A549 (cell line): Measurements from ENCODE around the gene PKD2. TPM values are rescaled to one million over a fixed set of nuclear protein-coding genes. Genes with fewer than 3 reads are reported as not detected.

Experiments used
- ATAC-seq, 2 experiments: fragments of 200-7000 bp in 1 of 2; fragments of >200 bp in 1 of 2; cut with Nextera tagmentation in 1 of 2; cut with Tn5 transposase in 1 of 2; 3 replicates each; pipeline versions ENCODE4 v1.8.0 to v1.9.1; 2018 to 2020; ENCODE audit warnings: mild to moderate bottlenecking in 1 of 2, moderate library complexity in 1 of 2
- CTCF ChIA-PET: fragments of 300-600 bp; sonication (Branson Sonifier 250); formaldehyde crosslinking; extraction: SDS; loops from one replicate; lab custom pipeline; 2021; ENCODE audit warnings: antibody characterized with exemption, inconsistent platforms; lab: Yijun Ruan, JAX
- POLR2A ChIA-PET: fragments of 350-600 bp; formaldehyde crosslinking; extraction: SDS; loops from one replicate; lab custom pipeline; 2021; ENCODE audit warnings: antibody characterized with exemption, inconsistent platforms; lab: Yijun Ruan, JAX
- DNase-seq, 2 experiments: peaks; one replicate each; pipeline versions ENCODE4 v3.0.0 to v3.0.0-alpha.2; 2011 to 2016; ENCODE audit warnings: low read depth in 1 of 2, low spot score in 1 of 2
- FAIRE-seq: peaks from 2 replicates; lab custom pipeline; 2011; peaks lifted over from hg19 to GRCh38; lab: Jason Lieb, UNC
- H3K27ac ChIP-seq, 2 experiments: fragments of >200 bp; sonication (Bioruptor Twin); formaldehyde crosslinking; 3 replicates each; pipeline ENCODE4 v1.5.1; 2016 to 2017
- H3K4me1 ChIP-seq: fragments of >200 bp; sonication (Bioruptor Twin); formaldehyde crosslinking; 3 replicates; pipeline ENCODE4 v1.6.1; 2016
- H3K4me2 ChIP-seq: fragments of >200 bp; sonication (Bioruptor Twin); formaldehyde crosslinking; 3 replicates; pipeline ENCODE4 v1.6.1; 2016
- H3K4me3 ChIP-seq: fragments of >200 bp; sonication (Bioruptor Twin); formaldehyde crosslinking; 3 replicates; pipeline ENCODE4 v1.5.1; 2016
- H3K9me3 ChIP-seq: fragments of >200 bp; sonication (Bioruptor Twin); formaldehyde crosslinking; 3 replicates; pipeline ENCODE4 v1.6.1; 2016
- ATOH8 ChIP-seq: fragments of 250-450 bp; sonication (Bioruptor Pico); IDR thresholded peaks from 2 replicates; pipeline ENCODE4 v1.5.0; 2020; ENCODE audit warnings: low read depth, mild to moderate bottlenecking, moderate library complexity
- BCL3 ChIP-seq: fragments of >200 bp; sonication (Bioruptor Twin); formaldehyde crosslinking; IDR thresholded peaks from 3 replicates; pipeline ENCODE4 v1.6.1; 2016
- CEBPB ChIP-seq, 2 experiments: fragments of >200 bp in 1 of 2; sonication (Bioruptor Twin) in 1 of 2; formaldehyde crosslinking in 1 of 2; IDR thresholded peaks; 2 replicates each; pipeline ENCODE4 v1.6.1; 2012 to 2016
- CHD2 ChIP-seq: fragments of 150-350 bp; IDR thresholded peaks from 2 replicates; pipeline ENCODE4 v1.6.1; 2014; ENCODE audit warnings: low read length; ENCODE audit not compliant: partially characterized antibody
- EHF ChIP-seq: fragments of 250-450 bp; sonication (Bioruptor Pico); IDR thresholded peaks from 2 replicates; pipeline ENCODE4 v1.5.0; 2020; ENCODE audit warnings: mild to moderate bottlenecking
- ELK1 ChIP-seq: fragments of 150-350 bp; IDR thresholded peaks from 2 replicates; pipeline ENCODE4 v1.6.1; 2014; ENCODE audit warnings: low read depth, mild to moderate bottlenecking, low read length
- EP300 ChIP-seq, 2 experiments: fragments of >200 bp; sonication (Bioruptor Twin); formaldehyde crosslinking; IDR thresholded peaks; 2 replicates in 1 of 2; 3 replicates in 1 of 2; pipeline ENCODE4 v1.6.1; 2016 to 2017
- FOSB ChIP-seq: fragments of 250-450 bp; sonication (Bioruptor Pico); IDR thresholded peaks from 2 replicates; pipeline ENCODE4 v1.5.0; 2020; ENCODE audit warnings: mild to moderate bottlenecking, moderate library complexity
- FOSL2 ChIP-seq, 2 experiments: fragments of 450-650 bp in 1 of 2; fragments of >200 bp in 1 of 2; sonication (Bioruptor Twin) in 1 of 2; formaldehyde crosslinking; IDR thresholded peaks; 2 replicates each; pipeline versions ENCODE4 v1.5.0 to v1.6.1; 2016 to 2020; ENCODE audit warnings: mild to moderate bottlenecking in 1 of 2, moderate library complexity in 1 of 2
- GATA3 ChIP-seq: IDR thresholded peaks from 2 replicates; pipeline ENCODE4 v1.6.1; 2012; ENCODE audit warnings: borderline replicate concordance
- HMGXB4 ChIP-seq: fragments of 250-450 bp; sonication (Bioruptor Pico); IDR thresholded peaks from 2 replicates; pipeline ENCODE4 v1.5.0; 2021; ENCODE audit warnings: mild to moderate bottlenecking, moderate library complexity, borderline replicate concordance
- JUN ChIP-seq, 2 experiments: fragments of >200 bp; sonication (Bioruptor Twin); formaldehyde crosslinking; IDR thresholded peaks; 2 replicates in 1 of 2; 3 replicates in 1 of 2; pipeline ENCODE4 v1.6.1; 2016 to 2017
- JUNB ChIP-seq: fragments of >200 bp; sonication (Bioruptor Twin); formaldehyde crosslinking; IDR thresholded peaks from 2 replicates; pipeline ENCODE4 v1.6.1; 2016
- KDM1A ChIP-seq: fragments of 200-600 bp; sonication (generic); IDR thresholded peaks from 2 replicates; pipeline ENCODE4 v1.6.1; 2016; ENCODE audit warnings: low read depth, mild to moderate bottlenecking
- MAFK ChIP-seq: fragments of 450-650 bp; IDR thresholded peaks from 2 replicates; pipeline ENCODE4 v1.6.1; 2014; ENCODE audit not compliant: partially characterized antibody
- MAX ChIP-seq: IDR thresholded peaks from 2 replicates; pipeline ENCODE4 v1.6.1; 2012
- MAZ ChIP-seq: fragments of 150-350 bp; IDR thresholded peaks from 2 replicates; pipeline ENCODE4 v1.6.1; 2014; ENCODE audit warnings: antibody characterized with exemption, low read depth, low read length, borderline replicate concordance
- NPAS2 ChIP-seq: fragments of 250-450 bp; sonication (Bioruptor Pico); IDR thresholded peaks from 2 replicates; pipeline ENCODE4 v1.8.0; 2022; ENCODE audit warnings: mild to moderate bottlenecking, moderate library complexity, borderline replicate concordance
- NR3C1 ChIP-seq: fragments of >200 bp; sonication (Bioruptor Twin); formaldehyde crosslinking; IDR thresholded peaks from 3 replicates; pipeline ENCODE4 v1.6.1; 2017
- POLR2A ChIP-seq: IDR thresholded peaks from 2 replicates; pipeline ENCODE4 v1.6.1; 2012; ENCODE audit warnings: mild to moderate bottlenecking, low read length
- POLR2AphosphoS2 ChIP-seq: conservative IDR thresholded peaks from 2 replicates; pipeline ENCODE4 v1.6.1; 2012; ENCODE audit warnings: low read length, improper control_type of control experiment, inconsistent platforms
- RAD21 ChIP-seq, 2 experiments: fragments of >200 bp in 1 of 2; sonication (Bioruptor Twin) in 1 of 2; formaldehyde crosslinking in 1 of 2; IDR thresholded peaks in 1 of 2; conservative IDR thresholded peaks in 1 of 2; 2 replicates in 1 of 2; 3 replicates in 1 of 2; pipeline ENCODE4 v1.6.1; 2012 to 2018; ENCODE audit warnings: inconsistent platforms in 1 of 2
- RARB ChIP-seq: fragments of 250-450 bp; sonication (Bioruptor Pico); IDR thresholded peaks from 2 replicates; pipeline ENCODE4 v1.8.0; 2021; ENCODE audit warnings: mild to moderate bottlenecking, moderate library complexity
- RNF2 ChIP-seq: fragments of 200-600 bp; sonication (generic); IDR thresholded peaks from 2 replicates; pipeline ENCODE4 v1.6.1; 2016; ENCODE audit warnings: low read depth, mild to moderate bottlenecking, antibody characterized with exemption, moderate library complexity, borderline replicate concordance
- SMC3 ChIP-seq: fragments of >200 bp; sonication (Bioruptor Twin); formaldehyde crosslinking; IDR thresholded peaks from 3 replicates; pipeline ENCODE4 v1.6.1; 2018; ENCODE audit warnings: inconsistent platforms
- SREBF2 ChIP-seq: fragments of 450-650 bp; IDR thresholded peaks from 2 replicates; pipeline ENCODE4 v1.6.1; 2014; ENCODE audit warnings: mild to moderate bottlenecking, moderate library complexity
- ZNF302 ChIP-seq: fragments of 250-450 bp; sonication (Bioruptor Pico); IDR thresholded peaks from 2 replicates; pipeline ENCODE4 v1.9.0; 2021; ENCODE audit warnings: inconsistent platforms, mild to moderate bottlenecking, moderate library complexity
- ZSCAN20 ChIP-seq: fragments of 250-450 bp; sonication (Bioruptor Pico); IDR thresholded peaks from 2 replicates; pipeline ENCODE4 v1.8.0; 2022; ENCODE audit warnings: mild to moderate bottlenecking, moderate library complexity
- WGBS: methylation state at CpG from one replicate; pipeline ENCODE4 v1.1.6; 2017; ENCODE audit errors: missing lambda C conversion rate; 5-methylcytosine and 5-hydroxymethylcytosine counted together
- polyA plus RNA-seq, 4 experiments: library from polyadenylated mRNA; depleted of rRNA in 3 of 4; stranded (reverse); fragments of >200 nt; fragmentation: RNase III in 1 of 4; extraction: RNeasy Plus Mini Kit Qiagen cat#74134 plus additional on column Dnase treatment in 1 of 4; gene quantifications; 2 replicates in 3 of 4; 3 replicates in 1 of 4; pipeline ENCODE4 v1.2.3, GENCODE V29; 2011 to 2017

The PKD2 gene
- polyA plus RNA-seq, 2 of the 4 experiments (the other 2 are of a cell fraction), result 39.4 to 57.6 TPM

- DNase-seq, result no peak
- FAIRE-seq, result no peak
- WGBS, result 95% methylated on average over 3 of the region's 3 CpGs
- no peak overlapping the region for H3K4me3 ChIP-seq
- H3K27ac ChIP-seq, result no peak overlapping the region
- CTCF ChIA-PET, result interaction anchor here (0.7 kb wide), 1 partner anchor 487 kb away, joined by 3 read pairs; no protein-coding TSS in a partner anchor
- no peak for TF ChIP-seq CHD2
- TF ChIP-seq SMC3, result no peak
- TF ChIP-seq EP300 (IDR thresholded peaks at IDR 0.05), result no peak
- no peak for TF ChIP-seq MAFK
- TF ChIP-seq NR3C1, result no peak
- TF ChIP-seq ZSCAN20 (CRISPR knock-in tag), result no peak
- no peak for TF ChIP-seq POLR2A
- no peak for TF ChIP-seq BCL3
- TF ChIP-seq ATOH8 (CRISPR knock-in tag), result no peak
- no peak for TF ChIP-seq KDM1A
- TF ChIP-seq MAZ, result no peak
- no peak for TF ChIP-seq SREBF2
- no peak for TF ChIP-seq JUN (IDR thresholded peaks at IDR 0.05)
- TF ChIP-seq JUNB, result no peak
- no peak for TF ChIP-seq CEBPB (IDR thresholded peaks at IDR 0.05)
- no peak for TF ChIP-seq EHF (CRISPR knock-in tag)
- TF ChIP-seq FOSL2 (IDR thresholded peaks at IDR 0.05), result no peak
- no peak for TF ChIP-seq FOSL2 (CRISPR knock-in tag; IDR thresholded peaks at IDR 0.05)
- ATAC-seq, result no peak
- POLR2A ChIA-PET, result no interaction called here
- H3K4me2 ChIP-seq, result no peak overlapping the region
- peaks cover 13% of the 10 kb centered on the region; the same call in 1 of the 3 replicates for H3K4me1 ChIP-seq
- H3K9me3 ChIP-seq, result peaks cover 16% of the 10 kb centered on the region
These were observed 21.5 kb downstream of the PKD2 start for GRCh38 chr4:88028946-88029345.

- Histone ChIP-seq H3K4me3 (no peak overlapping the region), H3K27ac (no peak overlapping the region), H3K4me2 (no peak overlapping the region), H3K9me3 (peaks cover 16% of the 10 kb centered on the region), H3K4me1 (peaks cover 13% of the 10 kb centered on the region; the same call in 1 of the 3 replicates)
- ChIA-PET POLR2A (no interaction called here), CTCF (interaction anchor here (0.7 to 4.4 kb wide), 3 partner anchors 180 to 486 kb away, joined by 3 to 79 read pairs (median 3); no protein-coding TSS in a partner anchor)
- FAIRE-seq (no peak), DNase-seq (no peak), ATAC-seq (no peak)
- TF ChIP-seq ZSCAN20 (CRISPR knock-in tag) (no peak), JUN (IDR thresholded peaks at IDR 0.05) (no peak), KDM1A (no peak), RNF2 (no peak), GATA3 (no peak), ZNF302 (CRISPR knock-in tag) (no peak)
- WGBS, result 97% methylated on average over 3 of the region's 3 CpGs
These were observed 22.1 kb downstream of the PKD2 start for GRCh38 chr4:88029556-88029955.

- POLR2A ChIA-PET, result no interaction called here
- Histone ChIP-seq H3K4me1 (peaks cover 13% of the 10 kb centered on the region; the same call in 1 of the 3 replicates), H3K27ac (no peak overlapping the region), H3K4me3 (no peak overlapping the region), H3K4me2 (no peak overlapping the region), H3K9me3 (peaks cover 7% of the 10 kb centered on the region; the same call in 2 of the 3 replicates)
- ATAC-seq, result no peak
- DNase-seq, result no peak
- WGBS, result 90% methylated on average over 12 of the region's 12 CpGs
- CTCF ChIA-PET, result interaction anchor here (0.8 to 4.4 kb wide), 2 partner anchors 179 to 485 kb away, joined by 3 to 79 read pairs; no protein-coding TSS in a partner anchor
- no peak for FAIRE-seq
- TF ChIP-seq JUN (IDR thresholded peaks at IDR 0.05), result no peak
- no peak for TF ChIP-seq MAX
- TF ChIP-seq RAD21 (conservative IDR thresholded peaks at IDR 0.05 in 1 of 2, IDR thresholded peaks at IDR 0.05 in 1 of 2), result no peak
- no peak for TF ChIP-seq FOSB (CRISPR knock-in tag)
- no peak for TF ChIP-seq POLR2AphosphoS2
- TF ChIP-seq POLR2A, result no peak
- no peak for TF ChIP-seq HMGXB4 (CRISPR knock-in tag)
- TF ChIP-seq NPAS2 (CRISPR knock-in tag), result no peak
- TF ChIP-seq RARB (CRISPR knock-in tag), result no peak
- no peak for TF ChIP-seq GATA3
- TF ChIP-seq ELK1, result no peak
These were observed 23.3 kb downstream of the PKD2 start for GRCh38 chr4:88030565-88031310.
